NCI-H446 treated with DMSO at 0.1 percent for 48 hours (cell line): ENCODE data around the gene ZNF823.

Experiments used
- DNase-seq: peaks from one replicate; lab custom pipeline; 2025; lab: John Stamatoyannopoulos, UW

Gene ZNF823

GRCh38 chr19:11737964-11738745 lies 591 bp downstream of the ZNF823 start:
- DNase-seq: no peak

GRCh38 chr19:11736696-11737095 lies 2.0 kb downstream of the ZNF823 start:
- no peak for DNase-seq

- no peak for DNase-seq
These were observed 3.4 kb downstream of the ZNF823 start for GRCh38 chr19:11735375-11735774.

- DNase-seq: no peak
These were observed 9.2 kb downstream of the ZNF823 start for GRCh38 chr19:11729586-11729985.

- no peak for DNase-seq
These were observed 16.3 kb downstream of the ZNF823 start for GRCh38 chr19:11722414-11722813.

GRCh38 chr19:11721681-11722080 lies 17.1 kb downstream of the ZNF823 start:
- no peak for DNase-seq

GRCh38 chr19:11710313-11710712 lies 28.4 kb downstream of the ZNF823 start:
- DNase-seq: no peak

GRCh38 chr19:11708457-11708856 lies 30.3 kb downstream of the ZNF823 start:
- no peak for DNase-seq

- DNase-seq: no peak
These were observed 33.3 kb downstream of the ZNF823 start for GRCh38 chr19:11705474-11705873.

GRCh38 chr19:11704626-11705025 lies 34.1 kb downstream of the ZNF823 start:
- no peak for DNase-seq

- no peak for DNase-seq
These were observed 38.6 kb downstream of the ZNF823 start for GRCh38 chr19:11699931-11700794.

GRCh38 chr19:11698231-11698630 lies 40.5 kb downstream of the ZNF823 start:
- no peak for DNase-seq

- DNase-seq: no peak
These were observed 41.4 kb downstream of the ZNF823 start for GRCh38 chr19:11697284-11697855.

- peak; percentile 81 for DNase-seq
These were observed 44.0 kb downstream of the ZNF823 start for GRCh38 chr19:11694533-11695439.

- peak; percentile 11 for DNase-seq
These were observed 44.9 kb downstream of the ZNF823 start for GRCh38 chr19:11693505-11694499.

GRCh38 chr19:11692127-11692790 lies 46.5 kb downstream of the ZNF823 start:
- DNase-seq: no peak

GRCh38 chr19:11685676-11686650 lies 52.8 kb downstream of the ZNF823 start:
- DNase-seq: no peak

GRCh38 chr19:11684987-11685675 lies 53.6 kb downstream of the ZNF823 start:
- no peak for DNase-seq
